Measurements from ENCODE around the gene MAML3.
A peak's percentile ranks its signal among the peaks of the same experiment; 100 is the strongest.

MAML3 gene
- total RNA-seq, result 0.37 to 5.5 (median 3.1) reads per million in 9 experiments

GRCh38 chr4:140153718-140154571 lies at the start of gene MAML3:
Gene MAML3 (minus strand): TSS chr4:140154184. CDS start chr4:140153327, 857 bp downstream.
- ATAC-seq (replicated peaks), result peak; percentile 45
- no peaks in the 10 kb centered on the region for H3K9me3 Mint-ChIP-seq
- H3K27me3 Mint-ChIP-seq, result no peaks in the 10 kb centered on the region
- peaks cover 15 to 20% of the 10 kb centered on the region in 2 donors for H3K4me1 Mint-ChIP-seq (ENCODE audit: low read depth in 2 of 2)
- DNase-seq, result peak; percentile 69 to 72 (median 70)
- H3K27ac Mint-ChIP-seq, result peak within 1 kb of the TSS; percentile 71 to 72
- peak within 1 kb of the TSS; percentile 89 to 95 for H3K4me3 Mint-ChIP-seq
- H3K36me3 Mint-ChIP-seq (ENCODE audit: insufficient read depth), result peaks cover 20% of the 10 kb centered on the region

GRCh38 chr4:140198942-140199341 lies 45.0 kb upstream of the MAML3 start:
- no peaks in the 10 kb centered on the region for H3K9me3 Mint-ChIP-seq
- DNase-seq, result no peak
- H3K4me3 Mint-ChIP-seq, result no peak overlapping the region
- H3K27ac Mint-ChIP-seq, result no peak overlapping the region
- H3K27me3 Mint-ChIP-seq, result peaks cover 39 to 45% of the 10 kb centered on the region in 2 donors
- H3K36me3 Mint-ChIP-seq (ENCODE audit: insufficient read depth), result no peaks in the 10 kb centered on the region
- no peak for ATAC-seq (replicated peaks)
- H3K4me1 Mint-ChIP-seq (ENCODE audit: low read depth in 2 of 2), result no peaks in the 10 kb centered on the region

- DNase-seq (no peak), ATAC-seq (replicated peaks) (no peak)
- no peaks in the 10 kb centered on the region for H3K4me1 Mint-ChIP-seq (ENCODE audit: low read depth in 2 of 2)
- no peaks in the 10 kb centered on the region for H3K9me3 Mint-ChIP-seq
- H3K36me3 Mint-ChIP-seq (ENCODE audit: insufficient read depth), result no peaks in the 10 kb centered on the region
- H3K27ac Mint-ChIP-seq, result no peak overlapping the region
- peaks cover 45 to 52% of the 10 kb centered on the region in 2 donors for H3K27me3 Mint-ChIP-seq
- H3K4me3 Mint-ChIP-seq, result no peak overlapping the region
Observed at GRCh38 chr4:140195806-140196205, 41.8 kb upstream of the MAML3 start.

GRCh38 chr4:140189805-140190204 lies 35.8 kb upstream of the MAML3 start:
- H3K27me3 Mint-ChIP-seq, result peaks cover 7 to 27% of the 10 kb centered on the region in 2 donors
- no peaks in the 10 kb centered on the region for H3K4me1 Mint-ChIP-seq (ENCODE audit: low read depth in 2 of 2)

GRCh38 chr4:140188975-140189374 lies 35.0 kb upstream of the MAML3 start:
- Mint-ChIP-seq H3K36me3 (ENCODE audit: insufficient read depth) (peaks cover 3% of the 10 kb centered on the region), H3K4me1 (ENCODE audit: low read depth in 2 of 2) (no peaks in the 10 kb centered on the region), H3K9me3 (no peaks in the 10 kb centered on the region), H3K4me3 (no peak overlapping the region), H3K27ac (no peak overlapping the region), H3K27me3 (peaks cover 7 to 32% of the 10 kb centered on the region in 2 donors)
- DNase-seq (no peak), ATAC-seq (replicated peaks) (no peak)

More at GRCh38 chr4:140189805-140190204, 35.8 kb upstream of the MAML3 start:
- ATAC-seq (replicated peaks) (no peak), DNase-seq (no peak)
- Mint-ChIP-seq H3K36me3 (ENCODE audit: insufficient read depth) (peaks cover 3% of the 10 kb centered on the region), H3K4me3 (no peak overlapping the region), H3K9me3 (no peaks in the 10 kb centered on the region), H3K27ac (no peak overlapping the region)

- Mint-ChIP-seq H3K27me3 (peaks cover 0 to 29% of the 10 kb centered on the region in 2 donors), H3K27ac (no peak overlapping the region)
Observed at GRCh38 chr4:140187316-140187695, 33.3 kb upstream of the MAML3 start.

GRCh38 chr4:140186651-140187315 lies 32.8 kb upstream of the MAML3 start:
- peaks cover 3% of the 10 kb centered on the region for H3K36me3 Mint-ChIP-seq (ENCODE audit: insufficient read depth)
- no peaks in the 10 kb centered on the region for H3K4me1 Mint-ChIP-seq (ENCODE audit: low read depth in 2 of 2)

More at GRCh38 chr4:140187316-140187695, 33.3 kb upstream of the MAML3 start:
- ATAC-seq (replicated peaks) (no peak), DNase-seq (no peak)
- Mint-ChIP-seq H3K36me3 (ENCODE audit: insufficient read depth) (peaks cover 3% of the 10 kb centered on the region), H3K4me1 (ENCODE audit: low read depth in 2 of 2) (no peaks in the 10 kb centered on the region), H3K9me3 (no peaks in the 10 kb centered on the region), H3K4me3 (no peak overlapping the region)

GRCh38 chr4:140186082-140186438 lies 32.1 kb upstream of the MAML3 start:
- H3K36me3 Mint-ChIP-seq (ENCODE audit: insufficient read depth), result peaks cover 3% of the 10 kb centered on the region
- ATAC-seq (replicated peaks), result no peak

More at GRCh38 chr4:140186651-140187315, 32.8 kb upstream of the MAML3 start:
- no peak overlapping the region for H3K27ac Mint-ChIP-seq
- no peak overlapping the region for H3K4me3 Mint-ChIP-seq
- no peak for DNase-seq
- H3K9me3 Mint-ChIP-seq, result no peaks in the 10 kb centered on the region
- no peak for ATAC-seq (replicated peaks)
- H3K27me3 Mint-ChIP-seq, result peaks cover 0 to 29% of the 10 kb centered on the region in 2 donors

GRCh38 chr4:140185412-140186081 lies 31.6 kb upstream of the MAML3 start:
- Mint-ChIP-seq H3K4me1 (ENCODE audit: low read depth in 2 of 2) (no peaks in the 10 kb centered on the region), H3K27ac (no peak overlapping the region), H3K27me3 (peaks cover 0 to 29% of the 10 kb centered on the region in 2 donors), H3K36me3 (ENCODE audit: insufficient read depth) (peaks cover 3% of the 10 kb centered on the region), H3K4me3 (no peak overlapping the region), H3K9me3 (no peaks in the 10 kb centered on the region)
- no peak for DNase-seq
- ATAC-seq (replicated peaks), result no peak

More at GRCh38 chr4:140186082-140186438, 32.1 kb upstream of the MAML3 start:
- Mint-ChIP-seq H3K9me3 (no peaks in the 10 kb centered on the region), H3K27ac (no peak overlapping the region), H3K27me3 (peaks cover 0 to 29% of the 10 kb centered on the region in 2 donors), H3K4me1 (ENCODE audit: low read depth in 2 of 2) (no peaks in the 10 kb centered on the region), H3K4me3 (no peak overlapping the region)
- DNase-seq, result no peak

GRCh38 chr4:140183270-140183669 lies 29.3 kb upstream of the MAML3 start:
- Mint-ChIP-seq H3K27ac (no peak overlapping the region), H3K9me3 (no peaks in the 10 kb centered on the region), H3K36me3 (ENCODE audit: insufficient read depth) (peaks cover 3% of the 10 kb centered on the region), H3K4me3 (no peak overlapping the region), H3K27me3 (peaks cover 0 to 34% of the 10 kb centered on the region in 2 donors), H3K4me1 (ENCODE audit: low read depth in 2 of 2) (no peaks in the 10 kb centered on the region)
- ATAC-seq (replicated peaks) (no peak), DNase-seq (no peak)

GRCh38 chr4:140180577-140180976 lies 26.6 kb upstream of the MAML3 start:
- DNase-seq, result no peak
- H3K27ac Mint-ChIP-seq, result no peak overlapping the region
- no peak overlapping the region for H3K4me3 Mint-ChIP-seq
- ATAC-seq (replicated peaks), result no peak
- no peaks in the 10 kb centered on the region for H3K9me3 Mint-ChIP-seq
- no peaks in the 10 kb centered on the region for H3K4me1 Mint-ChIP-seq (ENCODE audit: low read depth in 2 of 2)
- H3K27me3 Mint-ChIP-seq, result peaks cover 18 to 36% of the 10 kb centered on the region in 2 donors
- H3K36me3 Mint-ChIP-seq (ENCODE audit: insufficient read depth), result peaks cover 2% of the 10 kb centered on the region

- Mint-ChIP-seq H3K27ac (no peak overlapping the region), H3K4me3 (no peak overlapping the region), H3K9me3 (no peaks in the 10 kb centered on the region), H3K27me3 (peaks cover 21 to 24% of the 10 kb centered on the region in 2 donors), H3K4me1 (ENCODE audit: low read depth in 2 of 2) (no peaks in the 10 kb centered on the region), H3K36me3 (ENCODE audit: insufficient read depth) (no peaks in the 10 kb centered on the region)
- ATAC-seq (replicated peaks) (no peak), DNase-seq (no peak)
Observed at GRCh38 chr4:140176735-140177134, 22.8 kb upstream of the MAML3 start.

GRCh38 chr4:140174543-140174942 lies 20.6 kb upstream of the MAML3 start:
- peaks cover 21 to 31% of the 10 kb centered on the region in 2 donors for H3K27me3 Mint-ChIP-seq
- no peaks in the 10 kb centered on the region for H3K36me3 Mint-ChIP-seq (ENCODE audit: insufficient read depth)
- no peak overlapping the region for H3K27ac Mint-ChIP-seq
- no peaks in the 10 kb centered on the region for H3K4me1 Mint-ChIP-seq (ENCODE audit: low read depth in 2 of 2)
- H3K4me3 Mint-ChIP-seq, result no peak overlapping the region
- DNase-seq (no peak), ATAC-seq (replicated peaks) (no peak)
- no peaks in the 10 kb centered on the region for H3K9me3 Mint-ChIP-seq
